Measurements from ENCODE around the gene ZNF835.
A peak's percentile ranks its signal among the peaks of the same experiment; 100 is the strongest.

Gene ZNF835

DNA sequence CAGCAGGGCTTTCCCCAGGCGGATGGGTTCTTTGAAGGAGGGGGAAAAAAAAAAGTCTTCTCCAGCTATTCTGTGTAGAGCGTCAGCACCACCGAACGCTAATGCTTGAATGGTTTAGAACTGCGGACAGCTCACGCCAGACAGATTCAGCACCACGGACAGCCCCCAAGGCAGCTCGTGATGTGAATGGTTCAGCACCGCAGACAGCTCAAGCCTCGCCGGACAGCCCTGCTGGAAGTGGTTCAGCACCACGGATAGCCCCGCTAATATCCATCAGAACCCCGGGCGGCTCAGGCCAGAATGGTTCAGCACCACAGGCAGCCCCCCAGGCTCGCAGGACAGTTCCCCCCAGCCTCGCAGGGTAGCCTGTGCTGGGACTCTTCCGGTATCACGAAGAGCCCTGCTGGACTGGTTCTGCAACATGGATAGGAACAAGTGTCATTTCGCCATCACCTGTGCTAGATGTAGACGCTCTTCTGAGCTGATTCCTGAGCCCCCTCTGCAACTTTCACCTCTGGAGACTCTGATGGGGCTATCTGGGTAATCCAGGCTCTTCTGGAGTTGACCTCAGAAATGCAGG is 33.5 kb downstream of the ZNF835 start:
- H2BK120ac ChIP-seq (ENCODE audit: low read depth, low read length), result no peak overlapping the region
- no CpG with 5 or more reads among the region's 21 CpGs for WGBS (ENCODE audit: extremely low coverage, insufficient coverage, low lambda C conversion rate)
- H3K23ac ChIP-seq (ENCODE audit: low read length), result no peak overlapping the region
- no peak overlapping the region for H3K27ac ChIP-seq (ENCODE audit: low read depth, low read length)
- H3K79me2 ChIP-seq (ENCODE audit: control insufficient read depth, insufficient read depth, low read length), result no peaks in the 10 kb centered on the region
- no peak overlapping the region for H3K4me3 ChIP-seq (ENCODE audit: low read length)
- H4K5ac ChIP-seq (ENCODE audit: low read length), result no peak overlapping the region
- no peak overlapping the region for H3K18ac ChIP-seq (ENCODE audit: low read length)
- no peak overlapping the region for H3K4me2 ChIP-seq (ENCODE audit: low read length)
- H3K4me1 ChIP-seq (ENCODE audit: control insufficient read depth, low read depth, low read length), result no peaks in the 10 kb centered on the region
- no peak overlapping the region for H3K4ac ChIP-seq (ENCODE audit: low read depth, low read length)
- no peak overlapping the region for H3K56ac ChIP-seq (ENCODE audit: low read length)
- H3K9ac ChIP-seq (ENCODE audit: low read length), result no peak overlapping the region
- H3K79me1 ChIP-seq (ENCODE audit: low read length), result no peaks in the 10 kb centered on the region
- no peak overlapping the region for H4K8ac ChIP-seq (ENCODE audit: low read depth, low read length)
- peak; percentile 93 for DNase-seq
- H2BK5ac ChIP-seq (ENCODE audit: low read length), result no peak overlapping the region
- H2AK5ac ChIP-seq (ENCODE audit: low read length), result no peak overlapping the region
- H3K27me3 ChIP-seq (ENCODE audit: insufficient read depth, low read length, poor library complexity), result no peaks in the 10 kb centered on the region
- no peak overlapping the region for H2BK15ac ChIP-seq (replicated peaks; ENCODE audit: low read depth)
- H3K36me3 ChIP-seq (ENCODE audit: control insufficient read depth, insufficient read depth, low read length), result no peaks in the 10 kb centered on the region

DNA sequence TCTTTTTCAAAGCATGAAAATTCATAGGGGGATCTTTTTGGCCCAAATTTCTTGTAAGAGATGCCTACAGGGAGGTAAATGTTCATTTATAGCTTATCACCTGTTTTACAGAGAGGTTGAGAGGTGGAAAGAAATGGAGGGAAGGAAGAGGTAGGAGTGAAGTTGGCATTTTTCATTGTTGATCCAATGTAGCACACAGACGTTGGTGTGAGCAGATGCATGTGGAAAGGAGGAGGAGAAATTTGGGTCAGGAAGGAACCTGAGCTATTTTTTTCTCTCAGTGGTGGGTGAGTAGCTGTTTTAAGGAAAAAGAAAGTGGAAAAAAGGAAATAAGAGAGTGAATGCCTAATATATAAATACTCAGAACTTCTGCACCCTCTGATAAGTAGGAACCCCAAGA is 38.5 kb downstream of the ZNF835 start:
- H3K56ac ChIP-seq (ENCODE audit: low read length), result no peak overlapping the region

DNA sequence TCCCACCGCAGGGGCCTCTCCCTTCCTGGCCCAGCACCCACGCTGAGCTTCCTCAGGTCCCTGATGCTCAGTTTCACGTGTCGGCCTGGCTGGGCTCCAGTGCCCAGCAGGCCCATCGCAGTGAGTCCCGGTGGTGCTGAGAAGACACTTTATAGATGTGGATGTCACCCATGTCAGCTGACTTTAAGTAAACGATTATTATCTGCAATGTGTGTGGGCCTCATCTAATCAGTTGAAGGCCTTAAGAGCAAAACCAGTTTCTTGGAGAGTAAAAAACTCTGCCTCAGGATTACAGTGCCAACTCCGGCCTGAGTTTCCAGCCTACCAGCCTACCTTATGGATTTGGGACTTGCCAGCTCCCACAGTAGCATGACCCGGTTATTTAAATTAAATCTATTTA is 45.8 kb downstream of the ZNF835 start:
- no peaks in the 10 kb centered on the region for H3K36me3 ChIP-seq (ENCODE audit: control insufficient read depth, insufficient read depth, low read length)
- DNase-seq, result no peak
- no CpG with 5 or more reads among the region's 9 CpGs for WGBS (ENCODE audit: extremely low coverage, insufficient coverage, low lambda C conversion rate)

More for the DNA sequence above, 38.5 kb downstream of the ZNF835 start:
- no peak overlapping the region for H3K18ac ChIP-seq (ENCODE audit: low read length)
- H2AK5ac ChIP-seq (ENCODE audit: low read length), result no peak overlapping the region
- H4K5ac ChIP-seq (ENCODE audit: low read length), result no peak overlapping the region
- no peaks in the 10 kb centered on the region for H3K36me3 ChIP-seq (ENCODE audit: control insufficient read depth, insufficient read depth, low read length)
- no peak overlapping the region for H3K23ac ChIP-seq (ENCODE audit: low read length)
- no peak overlapping the region for H3K4me3 ChIP-seq (ENCODE audit: low read length)
- no peaks in the 10 kb centered on the region for H3K27me3 ChIP-seq (ENCODE audit: insufficient read depth, low read length, poor library complexity)
- no peak overlapping the region for H3K9ac ChIP-seq (ENCODE audit: low read length)
- WGBS (ENCODE audit: extremely low coverage, insufficient coverage, low lambda C conversion rate), result no CpG with 5 or more reads among the region's 1 CpG
- no peak for DNase-seq
- no peak overlapping the region for H3K4me2 ChIP-seq (ENCODE audit: low read length)
- H3K27ac ChIP-seq (ENCODE audit: low read depth, low read length), result no peak overlapping the region
- H3K4me1 ChIP-seq (ENCODE audit: control insufficient read depth, low read depth, low read length), result no peaks in the 10 kb centered on the region
- H3K4ac ChIP-seq (ENCODE audit: low read depth, low read length), result no peak overlapping the region
- H3K79me2 ChIP-seq (ENCODE audit: control insufficient read depth, insufficient read depth, low read length), result no peaks in the 10 kb centered on the region
- H4K8ac ChIP-seq (ENCODE audit: low read depth, low read length), result no peak overlapping the region
- no peak overlapping the region for H2BK120ac ChIP-seq (ENCODE audit: low read depth, low read length)
- H2BK5ac ChIP-seq (ENCODE audit: low read length), result no peak overlapping the region
- H2BK15ac ChIP-seq (replicated peaks; ENCODE audit: low read depth), result no peak overlapping the region
- H3K79me1 ChIP-seq (ENCODE audit: low read length), result no peaks in the 10 kb centered on the region

DNA sequence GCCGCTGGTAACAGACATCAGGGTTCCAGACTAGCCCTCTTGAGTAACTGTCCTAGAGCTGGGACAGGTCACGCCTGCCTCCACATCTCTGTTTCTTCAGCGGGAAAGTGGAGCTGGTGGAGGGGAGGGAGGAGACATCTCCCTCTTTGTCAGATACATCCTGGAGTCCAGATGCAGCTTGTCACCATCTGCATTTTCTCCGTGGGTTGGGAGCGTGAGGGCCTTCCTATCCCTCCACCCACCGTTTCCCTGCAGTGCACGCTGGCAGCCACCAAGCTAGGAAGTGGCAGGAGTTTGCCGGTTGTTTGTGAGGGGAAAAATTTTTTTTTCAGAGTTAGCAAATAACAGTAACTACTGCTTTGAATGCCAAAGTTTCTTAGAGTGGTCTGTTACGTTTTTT is 48.6 kb downstream of the ZNF835 start:
- H3K23ac ChIP-seq (ENCODE audit: low read length), result no peak overlapping the region
- no peak overlapping the region for H3K4me3 ChIP-seq (ENCODE audit: low read length)
- no peak overlapping the region for H3K27ac ChIP-seq (ENCODE audit: low read depth, low read length)
- no peaks in the 10 kb centered on the region for H3K79me2 ChIP-seq (ENCODE audit: control insufficient read depth, insufficient read depth, low read length)
- whole genome bisulfite sequencing (ENCODE audit: extremely low coverage, insufficient coverage, low lambda C conversion rate), result no CpG with 5 or more reads among the region's 9 CpGs
- no peak for DNase-seq
- H3K36me3 ChIP-seq (ENCODE audit: control insufficient read depth, insufficient read depth, low read length), result no peaks in the 10 kb centered on the region
- H3K4me1 ChIP-seq (ENCODE audit: control insufficient read depth, low read depth, low read length), result no peaks in the 10 kb centered on the region
- H3K79me1 ChIP-seq (ENCODE audit: low read length), result no peaks in the 10 kb centered on the region
- no peak overlapping the region for H2AK5ac ChIP-seq (ENCODE audit: low read length)
- no peak overlapping the region for H2BK120ac ChIP-seq (ENCODE audit: low read depth, low read length)
- no peaks in the 10 kb centered on the region for H3K27me3 ChIP-seq (ENCODE audit: insufficient read depth, low read length, poor library complexity)
- H3K9ac ChIP-seq (ENCODE audit: low read length), result no peak overlapping the region
- no peak overlapping the region for H4K5ac ChIP-seq (ENCODE audit: low read length)
- no peak overlapping the region for H3K18ac ChIP-seq (ENCODE audit: low read length)
- no peak overlapping the region for H4K8ac ChIP-seq (ENCODE audit: low read depth, low read length)
- H3K4ac ChIP-seq (ENCODE audit: low read depth, low read length), result no peak overlapping the region
- no peak overlapping the region for H3K56ac ChIP-seq (ENCODE audit: low read length)
- H3K4me2 ChIP-seq (ENCODE audit: low read length), result no peak overlapping the region
- H2BK5ac ChIP-seq (ENCODE audit: low read length), result no peak overlapping the region
- H2BK15ac ChIP-seq (replicated peaks; ENCODE audit: low read depth), result no peak overlapping the region

More for the DNA sequence above, 45.8 kb downstream of the ZNF835 start:
- Histone ChIP-seq H3K56ac (ENCODE audit: low read length) (no peak overlapping the region), H3K4ac (ENCODE audit: low read depth, low read length) (no peak overlapping the region), H3K79me2 (ENCODE audit: control insufficient read depth, insufficient read depth, low read length) (no peaks in the 10 kb centered on the region), H3K23ac (ENCODE audit: low read length) (no peak overlapping the region), H3K27ac (ENCODE audit: low read depth, low read length) (no peak overlapping the region), H4K8ac (ENCODE audit: low read depth, low read length) (no peak overlapping the region), H2BK120ac (ENCODE audit: low read depth, low read length) (no peak overlapping the region), H3K4me1 (ENCODE audit: control insufficient read depth, low read depth, low read length) (no peaks in the 10 kb centered on the region), H3K4me2 (ENCODE audit: low read length) (no peak overlapping the region), H4K5ac (ENCODE audit: low read length) (no peak overlapping the region), H3K4me3 (ENCODE audit: low read length) (no peak overlapping the region), H2BK5ac (ENCODE audit: low read length) (no peak overlapping the region), H3K27me3 (ENCODE audit: insufficient read depth, low read length, poor library complexity) (no peaks in the 10 kb centered on the region), H2BK15ac (replicated peaks; ENCODE audit: low read depth) (no peak overlapping the region), H3K79me1 (ENCODE audit: low read length) (no peaks in the 10 kb centered on the region), H3K18ac (ENCODE audit: low read length) (no peak overlapping the region), H3K9ac (ENCODE audit: low read length) (no peak overlapping the region), H2AK5ac (ENCODE audit: low read length) (no peak overlapping the region)

DNA sequence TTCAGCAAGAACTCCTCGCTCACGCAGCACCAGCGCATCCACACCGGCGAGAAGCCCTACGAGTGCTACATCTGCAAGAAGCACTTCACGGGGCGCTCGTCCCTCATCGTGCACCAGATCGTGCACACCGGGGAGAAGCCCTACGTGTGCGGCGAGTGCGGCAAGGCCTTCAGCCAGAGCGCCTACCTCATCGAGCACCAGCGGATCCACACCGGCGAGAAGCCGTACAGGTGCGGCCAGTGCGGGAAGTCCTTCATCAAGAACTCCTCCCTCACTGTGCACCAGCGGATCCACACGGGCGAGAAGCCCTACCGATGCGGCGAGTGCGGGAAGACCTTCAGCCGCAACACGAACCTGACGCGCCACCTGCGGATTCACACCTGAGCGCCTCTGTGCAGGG is 49.2 kb downstream of the ZNF835 start:
- Histone ChIP-seq H3K23ac (ENCODE audit: low read length) (no peak overlapping the region), H3K4ac (ENCODE audit: low read depth, low read length) (no peak overlapping the region), H4K5ac (ENCODE audit: low read length) (no peak overlapping the region), H3K79me2 (ENCODE audit: control insufficient read depth, insufficient read depth, low read length) (no peaks in the 10 kb centered on the region), H2BK5ac (ENCODE audit: low read length) (no peak overlapping the region), H2AK5ac (ENCODE audit: low read length) (no peak overlapping the region), H3K18ac (ENCODE audit: low read length) (no peak overlapping the region), H3K4me2 (ENCODE audit: low read length) (no peak overlapping the region), H3K36me3 (ENCODE audit: control insufficient read depth, insufficient read depth, low read length) (no peaks in the 10 kb centered on the region), H4K8ac (ENCODE audit: low read depth, low read length) (no peak overlapping the region), H3K56ac (ENCODE audit: low read length) (no peak overlapping the region), H3K4me1 (ENCODE audit: control insufficient read depth, low read depth, low read length) (no peaks in the 10 kb centered on the region), H2BK120ac (ENCODE audit: low read depth, low read length) (no peak overlapping the region), H3K27ac (ENCODE audit: low read depth, low read length) (no peak overlapping the region), H3K9ac (ENCODE audit: low read length) (no peak overlapping the region), H2BK15ac (replicated peaks; ENCODE audit: low read depth) (no peak overlapping the region), H3K79me1 (ENCODE audit: low read length) (no peaks in the 10 kb centered on the region), H3K27me3 (ENCODE audit: insufficient read depth, low read length, poor library complexity) (no peaks in the 10 kb centered on the region), H3K4me3 (ENCODE audit: low read length) (no peak overlapping the region)
- no CpG with 5 or more reads among the region's 37 CpGs for WGBS (ENCODE audit: extremely low coverage, insufficient coverage, low lambda C conversion rate)
- DNase-seq, result no peak

DNA sequence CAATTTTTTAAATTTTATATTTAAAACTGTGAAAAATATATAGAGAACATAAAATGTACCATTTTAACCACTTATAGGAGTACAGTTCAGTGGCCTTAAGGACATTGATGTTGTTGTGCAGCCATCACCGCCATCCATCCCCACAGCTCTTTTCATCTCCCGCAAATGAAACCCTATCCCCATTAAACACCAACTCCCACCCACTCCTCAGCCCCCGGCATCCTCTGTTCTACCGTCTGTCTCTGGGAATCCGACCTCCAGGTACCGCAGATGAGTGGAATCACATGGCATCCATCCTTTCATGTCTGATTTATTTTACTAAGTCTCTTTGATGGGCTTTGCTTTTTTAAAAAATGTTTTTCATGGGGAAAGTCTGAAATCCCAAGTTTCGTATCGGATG is 52.4 kb downstream of the ZNF835 start:
- Histone ChIP-seq H3K27me3 (ENCODE audit: insufficient read depth, low read length, poor library complexity) (no peaks in the 10 kb centered on the region), H3K4ac (ENCODE audit: low read depth, low read length) (no peak overlapping the region), H3K79me2 (ENCODE audit: control insufficient read depth, insufficient read depth, low read length) (no peaks in the 10 kb centered on the region), H3K4me1 (ENCODE audit: control insufficient read depth, low read depth, low read length) (no peaks in the 10 kb centered on the region), H2BK5ac (ENCODE audit: low read length) (no peak overlapping the region), H3K4me2 (ENCODE audit: low read length) (no peak overlapping the region), H4K8ac (ENCODE audit: low read depth, low read length) (no peak overlapping the region), H3K27ac (ENCODE audit: low read depth, low read length) (no peak overlapping the region), H2AK5ac (ENCODE audit: low read length) (no peak overlapping the region), H3K36me3 (ENCODE audit: control insufficient read depth, insufficient read depth, low read length) (no peaks in the 10 kb centered on the region), H3K79me1 (ENCODE audit: low read length) (peaks cover 3% of the 10 kb centered on the region), H4K5ac (ENCODE audit: low read length) (no peak overlapping the region), H3K9ac (ENCODE audit: low read length) (no peak overlapping the region), H3K23ac (ENCODE audit: low read length) (no peak overlapping the region), H3K4me3 (ENCODE audit: low read length) (no peak overlapping the region), H3K56ac (ENCODE audit: low read length) (no peak overlapping the region), H2BK15ac (replicated peaks; ENCODE audit: low read depth) (no peak overlapping the region), H3K18ac (ENCODE audit: low read length) (no peak overlapping the region), H2BK120ac (ENCODE audit: low read depth, low read length) (no peak overlapping the region)
- no CpG with 5 or more reads among the region's 8 CpGs for WGBS (ENCODE audit: extremely low coverage, insufficient coverage, low lambda C conversion rate)
- no peak for DNase-seq
